SH-SY5Y (cell line): Measurements from ENCODE around the gene WBP2NL.
A peak's percentile ranks its signal among the peaks of the same experiment; 100 is the strongest.

Experiments
- GATA2 ChIP-seq: IDR thresholded peaks from 2 replicates; pipeline ENCODE4 v1.6.1; 2011; ENCODE audit warnings: mild to moderate bottlenecking, low read depth, low read length
- GATA3 ChIP-seq: IDR thresholded peaks from 2 replicates; pipeline ENCODE4 v1.6.1; 2011; ENCODE audit warnings: low read depth, mild to moderate bottlenecking, low read length, moderate library complexity

Gene WBP2NL, protein sequence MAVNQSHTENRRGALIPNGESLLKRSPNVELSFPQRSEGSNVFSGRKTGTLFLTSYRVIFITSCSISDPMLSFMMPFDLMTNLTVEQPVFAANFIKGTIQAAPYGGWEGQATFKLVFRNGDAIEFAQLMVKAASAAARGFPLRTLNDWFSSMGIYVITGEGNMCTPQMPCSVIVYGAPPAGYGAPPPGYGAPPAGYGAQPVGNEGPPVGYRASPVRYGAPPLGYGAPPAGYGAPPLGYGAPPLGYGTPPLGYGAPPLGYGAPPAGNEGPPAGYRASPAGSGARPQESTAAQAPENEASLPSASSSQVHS

DNA sequence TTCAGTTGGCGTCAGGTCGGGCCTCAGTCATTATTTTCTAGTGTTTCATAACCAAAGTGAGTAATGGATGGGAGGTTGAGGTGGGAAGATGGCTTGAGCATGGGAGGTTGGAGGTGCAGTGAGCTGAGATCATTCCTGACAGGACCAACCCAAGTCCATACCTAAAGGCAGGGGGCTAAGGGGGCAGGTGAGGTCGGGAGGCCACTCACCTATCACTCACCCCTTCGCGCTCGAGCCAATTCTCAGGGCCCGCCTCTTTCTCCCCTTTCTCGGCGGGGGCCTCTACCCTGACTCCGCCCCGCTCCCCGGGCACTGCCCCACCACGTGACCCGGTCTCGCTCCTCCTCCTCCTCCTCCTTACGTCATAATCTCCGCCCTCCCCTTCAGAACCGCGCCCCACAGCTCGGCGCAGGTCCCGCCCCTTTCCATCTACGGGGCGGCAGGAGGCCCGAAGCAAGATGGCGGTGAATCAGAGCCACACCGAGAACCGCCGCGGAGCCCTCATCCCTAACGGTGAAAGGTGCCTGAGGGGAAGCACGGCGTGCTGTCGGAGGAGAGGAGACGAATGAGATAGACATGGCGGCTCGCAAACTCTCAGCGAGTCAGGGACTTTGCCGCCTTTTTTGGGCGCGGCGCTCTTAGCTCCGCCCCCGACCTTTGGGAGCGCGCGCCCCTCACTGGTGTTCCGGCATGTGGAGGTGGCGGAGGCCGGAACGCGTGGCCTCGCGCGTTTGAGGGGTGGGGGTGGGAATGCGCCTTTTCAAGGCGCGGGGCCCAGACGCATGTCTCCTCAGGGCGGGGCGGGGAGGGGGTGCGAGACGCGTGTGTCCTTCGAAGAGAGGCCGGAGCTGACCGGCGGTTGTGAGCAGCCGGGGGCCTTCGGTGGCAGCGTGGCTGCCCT lies at the start of gene WBP2NL:
WBP2NL (plus strand) TSS at position 428 of the 901 bp plus-strand sequence; CDS start at position 459, 31 bp downstream.
- TF ChIP-seq GATA3 (no peak), GATA2 (no peak)

DNA sequence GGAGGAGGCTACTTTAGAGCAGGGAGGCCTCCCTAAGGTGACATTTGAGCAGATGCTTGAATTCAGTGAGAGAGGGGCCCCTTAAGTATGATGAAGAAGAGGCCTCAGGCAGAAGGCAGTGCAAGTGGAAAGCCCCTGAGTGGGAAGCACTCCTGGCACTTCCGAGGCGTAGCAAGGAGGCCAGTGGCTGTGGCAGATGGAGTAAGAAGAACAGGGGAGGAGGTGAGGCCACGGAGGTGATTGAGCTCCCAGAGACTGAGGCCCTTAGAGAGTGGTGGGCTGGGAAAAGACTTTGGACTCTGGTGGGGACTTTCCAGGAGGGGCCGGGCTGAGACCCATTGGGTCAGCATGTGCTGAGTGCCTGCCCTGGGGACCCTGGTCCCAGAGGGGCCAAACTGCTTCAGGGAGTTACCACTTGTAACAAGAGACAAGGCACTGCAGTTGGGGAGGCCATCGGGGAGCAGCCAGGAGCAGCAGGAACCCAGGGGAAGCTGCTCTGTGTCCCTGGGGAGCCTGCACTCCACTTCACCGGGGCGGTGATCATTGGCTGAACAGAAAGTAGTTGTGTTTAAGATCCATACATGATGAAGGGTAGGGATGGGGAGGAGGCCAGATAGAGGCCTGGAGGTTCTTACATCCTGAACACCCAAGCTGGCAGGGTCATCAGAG lies 49.2 kb upstream of the WBP2NL start:
- no peak for TF ChIP-seq GATA2

DNA sequence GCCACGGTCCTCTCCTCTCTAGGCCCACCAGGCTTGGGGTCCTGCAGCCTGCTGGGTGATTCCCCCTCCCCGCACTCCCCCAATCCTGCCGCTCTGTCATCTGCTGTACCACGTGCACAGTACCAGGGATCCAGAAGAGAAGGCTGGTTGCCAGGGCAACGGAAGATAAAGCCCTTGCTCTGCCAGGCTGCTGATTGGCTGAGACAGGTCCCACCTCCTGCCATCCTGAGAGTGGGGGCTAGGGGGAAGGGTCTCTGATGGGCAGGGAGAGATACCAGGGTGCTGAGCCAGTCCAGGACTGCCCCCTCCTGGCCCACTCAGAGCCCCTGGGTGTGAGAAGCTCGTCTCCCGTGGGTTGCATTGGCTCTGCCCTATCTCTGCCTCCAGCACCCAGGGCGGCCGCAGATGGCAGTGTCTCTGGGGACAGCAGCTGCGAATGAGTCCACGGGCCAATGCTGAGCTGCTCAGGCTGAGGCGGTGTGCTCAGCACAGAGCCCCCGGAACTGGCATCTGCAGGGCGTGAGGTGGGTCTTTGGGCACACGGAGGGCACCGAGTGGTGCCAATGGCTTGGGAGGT lies 46.6 kb upstream of the WBP2NL start, which contains the start of gene SMIM45:
SMIM45 (plus strand) TSS at position 253 of the 577 bp plus-strand sequence.
- TF ChIP-seq GATA2 (peak; percentile 91), GATA3 (no peak)

DNA sequence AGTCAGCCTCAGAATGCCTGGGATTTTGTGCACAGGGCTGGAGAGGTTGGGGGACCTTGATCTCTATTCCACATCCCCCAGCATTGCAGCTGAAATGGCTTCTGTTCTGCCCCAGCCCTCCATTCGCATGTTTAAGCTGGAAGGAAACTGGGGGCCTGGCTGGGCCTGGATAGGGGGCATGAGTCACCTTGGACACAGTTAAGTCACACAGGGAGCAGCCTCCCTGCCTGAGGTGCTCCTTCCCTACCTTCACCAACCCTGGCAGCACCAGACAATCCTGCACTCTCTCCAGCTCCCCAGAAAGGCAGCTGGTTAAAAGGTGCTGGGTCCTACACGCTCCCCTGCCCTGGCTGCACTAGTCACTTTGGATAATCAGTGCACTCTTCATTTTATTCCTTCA lies 45.9 kb upstream of the WBP2NL start:
- TF ChIP-seq GATA3 (no peak), GATA2 (no peak)

DNA sequence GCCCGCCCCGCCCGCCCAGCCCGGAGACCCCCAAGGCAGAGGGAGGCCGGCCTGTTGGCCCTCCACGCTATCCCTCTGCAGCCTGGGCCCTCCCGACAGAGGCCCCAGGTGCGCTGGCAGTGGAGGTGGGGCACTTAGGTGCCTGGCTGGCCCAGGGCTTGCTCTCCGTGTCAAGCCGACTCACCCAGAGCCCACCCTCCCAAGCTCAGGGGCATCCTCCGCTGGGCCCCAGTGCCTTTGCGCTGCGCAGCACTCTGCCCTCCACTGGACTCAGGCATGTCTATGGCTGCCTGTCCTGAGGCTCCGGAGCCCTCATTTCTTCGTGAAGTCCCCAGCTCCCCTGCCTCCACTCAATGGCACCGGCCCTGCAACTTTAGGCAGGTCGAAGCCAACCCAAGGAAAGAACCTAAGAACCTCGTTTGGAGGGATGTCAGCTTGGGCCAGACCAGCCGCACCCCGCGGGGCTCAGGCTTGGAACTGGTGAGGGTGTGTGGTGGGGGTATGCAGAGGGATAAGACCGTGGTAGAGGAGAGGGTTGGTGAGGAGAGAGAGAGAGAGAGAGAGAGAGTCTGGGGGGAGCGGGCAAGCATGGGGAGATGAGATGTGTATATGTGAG lies 40.5 kb upstream of the WBP2NL start:
- TF ChIP-seq GATA3 = no peak
- TF ChIP-seq GATA2 = no peak

DNA sequence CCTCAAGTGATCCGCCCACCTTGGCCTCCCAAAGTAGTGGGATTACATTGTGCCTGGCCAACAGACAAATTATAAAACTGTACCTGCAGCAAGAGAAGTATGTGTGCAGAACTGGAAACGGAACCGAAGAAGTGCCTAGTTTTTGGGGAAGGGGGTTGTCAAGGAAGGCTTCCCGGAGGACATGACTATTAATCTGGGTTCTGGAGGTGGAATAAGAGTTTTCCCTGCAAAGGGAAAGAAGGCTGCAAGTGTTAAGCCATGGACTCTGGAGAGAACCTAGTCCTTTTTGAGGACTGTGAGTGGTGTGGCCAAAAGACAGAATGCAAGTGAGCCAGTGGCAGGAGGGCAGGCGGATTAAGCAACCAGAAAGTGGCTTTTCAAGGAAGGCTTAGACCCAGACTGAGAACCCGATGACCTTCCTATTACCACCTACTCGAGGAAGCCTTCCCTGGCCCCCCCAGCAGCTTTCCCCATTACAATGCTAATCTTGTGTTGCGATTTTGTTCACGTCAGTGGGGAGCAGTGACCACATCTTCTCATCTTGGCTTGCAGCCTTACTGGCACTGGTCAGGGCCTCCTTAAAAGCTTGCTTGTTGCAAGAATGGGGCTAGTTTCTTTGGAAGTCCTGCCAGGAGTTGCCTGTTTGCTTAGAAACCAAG lies 35.0 kb upstream of the WBP2NL start:
- TF ChIP-seq GATA3 (no peak), GATA2 (no peak)

DNA sequence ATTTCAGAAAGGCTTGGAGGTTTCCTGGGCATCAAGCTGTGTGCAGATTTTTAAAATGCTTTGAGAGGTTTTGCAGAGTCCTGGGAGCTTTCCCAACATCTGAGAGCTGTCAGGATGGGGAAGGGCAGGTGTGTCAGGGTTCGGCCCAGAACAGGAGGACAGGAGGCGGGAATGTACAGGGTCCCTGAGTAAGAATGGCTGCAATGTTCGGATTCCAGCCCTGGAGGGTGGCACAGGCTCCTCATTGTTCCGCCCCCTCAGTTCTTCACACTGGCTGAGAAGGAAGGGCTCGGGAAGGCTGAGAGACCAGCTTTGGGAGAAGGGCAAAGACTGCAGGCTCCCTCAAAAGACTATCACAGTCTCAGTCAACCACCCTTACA lies 34.5 kb upstream of the WBP2NL start:
- TF ChIP-seq GATA2 (no peak), GATA3 (no peak)

DNA sequence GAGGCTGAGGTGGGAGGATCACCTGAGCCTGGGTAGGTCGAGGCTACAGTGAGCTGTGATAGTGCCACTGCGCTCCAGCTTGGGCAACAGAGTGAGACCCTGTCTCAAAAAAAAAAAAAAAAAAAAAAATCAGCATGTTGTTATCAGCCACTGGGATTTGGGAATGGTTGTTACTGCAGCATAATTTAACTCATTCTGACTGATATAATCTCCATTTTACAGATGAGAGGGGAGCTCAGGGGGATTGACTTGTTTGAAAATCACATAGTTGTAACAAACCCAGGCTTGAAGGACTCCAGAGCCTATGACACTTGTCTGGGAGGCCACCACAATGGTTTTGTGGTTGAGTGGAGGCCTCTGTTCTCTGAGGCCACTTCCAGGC lies 32.4 kb upstream of the WBP2NL start:
- TF ChIP-seq GATA3 = no peak
- TF ChIP-seq GATA2 = no peak

DNA sequence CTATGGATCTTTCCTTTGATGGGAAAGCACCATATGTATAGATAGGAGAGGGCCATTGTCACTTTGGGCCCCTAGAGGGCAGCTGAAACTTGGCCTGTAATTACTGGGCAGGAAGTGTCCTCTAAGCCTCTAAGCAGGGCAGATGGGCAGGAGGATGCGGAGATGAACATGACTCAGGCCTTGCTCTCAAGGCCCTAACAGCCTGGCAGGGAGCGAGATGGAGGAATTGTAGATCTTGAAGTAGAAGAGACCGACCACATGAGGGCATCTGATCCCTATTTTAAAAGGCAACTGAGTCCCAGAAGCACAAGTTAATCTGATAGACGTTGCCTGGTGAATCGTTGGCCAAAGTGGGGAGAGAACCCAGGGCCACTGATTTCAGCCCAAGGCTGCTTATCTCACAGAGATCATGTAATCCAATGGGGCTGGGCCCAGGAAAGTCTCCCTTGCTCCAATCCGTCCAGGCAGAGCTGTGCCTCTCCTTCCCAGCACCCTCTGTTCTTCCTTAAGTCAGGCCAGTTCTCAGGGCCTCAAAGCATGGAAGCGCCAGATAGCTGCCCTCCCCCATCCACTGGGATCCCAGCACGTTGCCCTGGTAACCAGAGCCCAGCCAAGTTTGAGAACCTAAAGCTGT lies 31.9 kb upstream of the WBP2NL start:
- TF ChIP-seq GATA3 = no peak
- no peak for TF ChIP-seq GATA2

DNA sequence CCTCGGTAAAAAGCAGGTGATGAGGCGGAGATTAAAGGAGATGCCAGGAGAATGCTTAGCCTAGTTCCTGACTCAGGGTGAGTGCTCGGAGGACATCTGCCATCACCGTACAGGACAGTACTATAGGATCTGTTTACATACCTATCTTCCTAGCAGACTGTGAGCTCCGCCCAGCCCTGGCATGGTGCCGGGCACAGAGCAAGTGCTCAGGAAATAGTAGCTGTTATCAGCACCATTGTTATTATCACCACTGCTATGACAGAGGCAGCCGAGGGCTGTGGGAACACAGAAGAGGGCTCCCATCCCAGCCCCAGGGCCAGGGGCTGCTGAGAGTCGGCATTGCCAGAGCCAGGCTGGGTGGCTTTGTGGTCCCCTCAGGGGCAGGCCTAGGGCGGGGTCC lies 30.0 kb upstream of the WBP2NL start:
- TF ChIP-seq GATA3 (no peak), GATA2 (no peak)

DNA sequence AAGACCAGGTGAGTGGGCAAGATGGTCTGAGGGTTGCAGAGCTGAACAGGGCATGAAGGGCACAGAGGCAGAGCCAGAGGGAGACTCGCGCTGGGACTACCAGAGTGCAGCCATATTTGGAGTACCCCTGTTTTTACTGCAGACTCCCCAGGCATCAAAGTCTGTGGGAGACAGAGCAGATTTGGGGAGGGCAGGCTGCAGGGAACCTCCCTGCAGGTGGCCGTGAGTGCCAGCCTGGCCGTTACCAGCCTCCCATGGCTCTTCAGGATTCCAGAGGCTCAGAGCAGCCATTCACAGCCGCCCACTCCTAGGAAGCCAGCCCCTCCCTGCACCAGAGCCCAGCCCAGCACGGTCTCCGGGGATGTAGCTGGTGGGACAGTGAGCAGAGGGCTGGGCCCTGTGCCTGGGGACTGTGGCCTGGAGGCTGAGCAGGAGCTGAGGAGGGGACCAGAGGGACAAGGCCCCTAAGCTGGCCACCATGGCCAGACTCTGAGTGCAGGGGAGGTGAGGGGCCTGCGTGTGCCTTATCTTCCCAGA lies 29.4 kb upstream of the WBP2NL start, which contains the start of gene SEPTIN3:
SEPTIN3 (plus strand) TSS at position 334 of the 537 bp plus-strand sequence. CDS start 2,050 bp downstream, outside the sequence.
- TF ChIP-seq GATA2 (no peak), GATA3 (no peak)

DNA sequence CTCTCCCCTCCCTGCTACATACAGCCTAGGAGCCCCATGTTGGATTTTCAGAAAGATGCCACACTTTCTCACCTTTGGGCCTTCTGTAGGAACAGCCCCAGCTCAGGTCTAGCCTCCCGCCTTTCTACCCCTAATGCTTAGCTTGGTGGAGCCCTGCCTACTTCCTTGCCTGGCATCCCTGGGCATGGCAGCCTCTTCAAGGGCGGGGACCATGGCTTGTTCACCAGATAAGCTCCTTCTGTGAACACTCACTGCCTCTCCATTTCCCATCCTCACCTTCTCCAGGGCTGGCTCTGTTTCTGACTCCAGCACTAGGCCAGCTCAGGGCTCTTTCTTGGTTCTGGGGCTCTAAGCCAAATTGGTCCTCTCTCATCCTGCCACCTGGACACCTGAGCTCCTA lies 28.0 kb upstream of the WBP2NL start:
- no peak for TF ChIP-seq GATA2
- TF ChIP-seq GATA3 = no peak
